Fibroblast of pulmonary artery (primary cell): Measurements from ENCODE around the gene ME3.

Source experiments
- DNase-seq: peaks from one replicate; pipeline ENCODE4 v3.0.0-alpha.2; 2010; ENCODE audit warnings: low read depth
- H3K4me3 ChIP-seq: replicated peaks from 2 replicates; pipeline ENCODE4 v1.5.1; 2011; ENCODE audit warnings: low read depth, mild to moderate bottlenecking, control low read depth, low read length, moderate library complexity
- TF ChIP-seq, protein P1 (sequence below): IDR thresholded peaks from 2 replicates; pipeline ENCODE4 v1.5.1; 2011; ENCODE audit warnings: mild to moderate bottlenecking, control low read depth, low read length, inconsistent platforms; ENCODE audit errors: missing control alignments

The ME3 gene

DNA sequence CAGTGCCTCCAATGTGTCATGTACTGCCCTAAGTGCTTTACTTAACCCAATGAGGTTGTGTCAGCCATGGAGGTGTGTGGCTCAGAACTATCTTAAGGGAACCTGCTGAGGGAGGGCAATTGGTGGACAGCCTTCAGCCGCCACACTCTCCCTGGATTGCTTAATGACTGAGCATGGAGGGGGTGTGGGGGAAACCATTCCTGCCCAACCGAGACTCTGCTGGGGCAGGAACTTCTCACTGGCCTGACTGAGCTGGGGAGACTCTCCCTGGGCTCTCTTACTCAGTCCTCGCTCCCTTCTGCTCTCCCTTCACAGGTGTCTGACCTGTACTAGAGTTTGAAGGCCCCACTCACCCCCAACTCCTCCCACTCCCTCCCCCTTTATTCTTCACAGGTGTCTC, 183.0 kb downstream of the ME3 start:
- TF ChIP-seq, protein P1, sequence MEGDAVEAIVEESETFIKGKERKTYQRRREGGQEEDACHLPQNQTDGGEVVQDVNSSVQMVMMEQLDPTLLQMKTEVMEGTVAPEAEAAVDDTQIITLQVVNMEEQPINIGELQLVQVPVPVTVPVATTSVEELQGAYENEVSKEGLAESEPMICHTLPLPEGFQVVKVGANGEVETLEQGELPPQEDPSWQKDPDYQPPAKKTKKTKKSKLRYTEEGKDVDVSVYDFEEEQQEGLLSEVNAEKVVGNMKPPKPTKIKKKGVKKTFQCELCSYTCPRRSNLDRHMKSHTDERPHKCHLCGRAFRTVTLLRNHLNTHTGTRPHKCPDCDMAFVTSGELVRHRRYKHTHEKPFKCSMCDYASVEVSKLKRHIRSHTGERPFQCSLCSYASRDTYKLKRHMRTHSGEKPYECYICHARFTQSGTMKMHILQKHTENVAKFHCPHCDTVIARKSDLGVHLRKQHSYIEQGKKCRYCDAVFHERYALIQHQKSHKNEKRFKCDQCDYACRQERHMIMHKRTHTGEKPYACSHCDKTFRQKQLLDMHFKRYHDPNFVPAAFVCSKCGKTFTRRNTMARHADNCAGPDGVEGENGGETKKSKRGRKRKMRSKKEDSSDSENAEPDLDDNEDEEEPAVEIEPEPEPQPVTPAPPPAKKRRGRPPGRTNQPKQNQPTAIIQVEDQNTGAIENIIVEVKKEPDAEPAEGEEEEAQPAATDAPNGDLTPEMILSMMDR, result no peak

DNA sequence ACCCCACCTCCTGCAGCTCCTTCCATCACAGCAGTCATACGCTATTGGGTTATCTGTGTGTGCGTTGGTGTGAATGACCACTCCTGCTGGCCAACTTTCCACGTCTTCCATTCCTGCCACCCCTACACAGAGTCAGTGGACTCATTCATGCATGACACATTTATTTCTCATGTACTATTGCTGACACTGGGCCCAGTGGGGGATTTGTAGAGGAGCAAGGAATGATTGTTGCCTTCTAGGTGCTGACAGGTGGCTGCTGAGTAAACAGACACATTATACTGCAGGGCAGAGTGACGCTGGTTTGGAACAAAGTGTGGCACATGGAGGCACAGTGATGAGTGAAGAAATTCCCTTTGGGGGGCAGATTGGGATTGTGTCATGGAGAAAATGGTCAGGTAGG, 183.9 kb downstream of the ME3 start:
- TF ChIP-seq, protein P1, result no peak
- H3K4me3 ChIP-seq, result no peak overlapping the region
- no peak for DNase-seq

More for the DNA sequence above, 183.0 kb downstream of the ME3 start:
- no peak for DNase-seq
- H3K4me3 ChIP-seq, result no peak overlapping the region

DNA sequence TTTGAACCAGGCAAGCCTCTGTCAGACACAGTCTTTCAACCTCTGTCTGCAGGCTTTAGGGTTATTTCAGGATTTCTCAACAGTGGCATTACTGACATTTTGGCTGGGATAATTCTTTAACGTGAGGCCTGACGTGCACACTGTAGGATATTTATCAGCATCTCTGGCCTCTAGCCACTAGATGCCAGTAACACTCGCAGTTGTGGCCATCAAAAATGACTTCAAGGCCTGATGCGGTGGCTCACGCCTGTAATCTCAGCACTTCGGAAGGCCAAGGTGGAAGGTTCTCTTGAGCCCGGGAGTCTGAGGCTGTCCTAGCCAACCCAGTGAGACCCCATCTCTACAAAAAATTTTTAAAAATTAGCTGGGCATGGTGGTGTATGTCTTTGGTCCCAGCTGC, 184.7 kb downstream of the ME3 start:
- H3K4me3 ChIP-seq, result no peak overlapping the region
- TF ChIP-seq, protein P1, result no peak
- no peak for DNase-seq

DNA sequence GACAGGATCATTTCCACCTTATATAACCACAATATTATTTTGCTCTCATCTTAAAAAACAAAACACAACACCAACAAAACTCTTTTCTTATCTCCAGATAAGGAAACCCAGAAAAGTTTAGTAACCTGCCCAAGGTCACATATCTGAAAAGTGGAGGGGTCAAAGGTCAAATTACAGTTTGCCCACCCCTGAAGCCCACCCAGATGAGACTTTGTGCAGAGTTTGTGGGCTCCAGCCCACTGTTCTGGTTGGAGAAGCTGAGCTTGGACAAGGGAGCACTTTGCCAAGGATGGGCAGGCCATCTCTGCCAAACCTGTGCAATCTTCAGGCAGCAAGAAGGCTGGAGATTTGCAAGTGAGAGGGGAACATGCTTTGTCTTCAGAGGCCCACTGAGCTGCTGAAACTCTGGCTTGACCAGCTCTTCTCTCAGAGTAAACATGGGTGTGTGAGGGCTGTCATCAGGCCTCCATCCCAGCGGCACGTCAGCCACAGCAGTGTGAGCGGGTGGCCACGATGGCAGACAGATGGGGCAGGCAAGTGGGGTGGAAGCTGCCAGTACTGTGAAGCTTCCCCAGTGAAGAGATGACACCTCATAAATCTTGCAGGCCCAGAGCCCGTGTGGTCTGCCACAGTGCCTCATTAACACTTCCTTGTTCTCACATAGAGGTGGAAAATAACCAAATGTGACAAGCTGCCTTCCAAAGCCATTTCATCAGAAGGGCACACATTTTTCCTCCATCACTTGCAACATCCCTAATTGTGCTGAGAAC, 186.0 kb downstream of the ME3 start:
- TF ChIP-seq, protein P1, result no peak
- DNase-seq, result no peak
- no peak overlapping the region for H3K4me3 ChIP-seq

DNA sequence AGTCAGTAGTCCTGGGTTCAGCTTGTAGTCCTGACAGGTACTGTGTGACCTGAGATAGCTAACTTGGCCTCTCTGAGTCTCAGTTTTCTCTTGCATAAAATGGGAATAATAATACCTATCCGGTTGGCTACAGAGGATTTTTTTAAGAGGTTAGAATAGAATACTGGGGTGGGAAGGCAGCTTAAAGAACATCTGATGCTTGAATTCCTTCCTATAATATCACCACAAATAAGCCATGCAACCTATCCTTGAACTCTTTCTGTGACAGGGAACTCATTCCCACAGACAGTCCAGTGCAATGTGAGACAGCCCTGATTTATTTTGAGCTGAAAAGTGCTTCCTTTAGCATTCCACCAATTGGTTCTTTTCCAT, 187.6 kb downstream of the ME3 start:
- no peak overlapping the region for H3K4me3 ChIP-seq
- TF ChIP-seq, protein P1, result no peak
- DNase-seq, result no peak

DNA sequence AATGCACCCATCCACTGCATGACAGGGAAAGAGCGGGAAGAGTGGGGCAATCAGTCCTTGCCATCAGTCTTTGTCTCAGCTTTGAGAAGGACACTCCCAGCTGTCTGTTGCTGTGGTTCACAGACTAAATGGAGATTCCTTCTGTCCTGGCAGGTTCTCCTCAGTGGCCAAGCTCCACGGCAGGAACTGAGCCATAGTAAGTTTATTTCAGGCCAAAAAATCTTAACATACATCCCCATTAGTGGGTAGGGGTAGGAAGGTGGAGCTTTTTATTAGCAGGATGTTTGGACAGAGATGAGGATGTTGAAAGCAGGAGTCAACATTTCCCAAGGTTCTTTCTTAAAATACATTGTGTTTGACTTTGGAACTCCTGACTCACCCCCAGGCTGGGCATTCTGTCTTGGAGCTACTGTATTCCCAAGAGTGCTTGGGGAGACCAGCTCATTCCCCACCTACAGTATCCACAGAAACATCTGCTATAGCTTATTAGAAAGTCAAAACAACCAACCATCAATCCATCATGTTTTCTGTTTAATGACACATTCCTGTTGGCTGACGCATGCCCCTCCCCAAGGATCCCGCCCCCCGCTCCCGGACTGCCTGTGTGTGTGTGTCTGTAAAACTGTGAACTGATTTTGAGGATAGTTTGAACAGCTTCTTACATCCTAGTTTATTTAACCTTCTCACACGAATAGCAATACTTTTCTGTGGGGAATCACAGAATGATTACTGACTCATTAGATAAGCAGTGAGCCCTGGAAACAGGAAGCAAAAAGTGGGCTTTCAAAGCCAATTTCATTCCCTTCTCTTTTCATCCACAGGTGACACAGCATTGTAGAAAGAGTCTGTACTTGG, 188.2 kb downstream of the ME3 start:
- peak; percentile 95 for DNase-seq

More for the DNA sequence above, 188.2 kb downstream of the ME3 start:
- no peak overlapping the region for H3K4me3 ChIP-seq
- TF ChIP-seq, protein P1, result no peak
